ENCODE measurements around the gene ABO.
A peak's percentile ranks its signal among the peaks of the same experiment; 100 is the strongest.
"Not testable (repeated sequence)": the region's sequence is repeated elsewhere in the genome, so short reads cannot be mapped to it uniquely, and the experiment has no call there.

ABO gene

DNA sequence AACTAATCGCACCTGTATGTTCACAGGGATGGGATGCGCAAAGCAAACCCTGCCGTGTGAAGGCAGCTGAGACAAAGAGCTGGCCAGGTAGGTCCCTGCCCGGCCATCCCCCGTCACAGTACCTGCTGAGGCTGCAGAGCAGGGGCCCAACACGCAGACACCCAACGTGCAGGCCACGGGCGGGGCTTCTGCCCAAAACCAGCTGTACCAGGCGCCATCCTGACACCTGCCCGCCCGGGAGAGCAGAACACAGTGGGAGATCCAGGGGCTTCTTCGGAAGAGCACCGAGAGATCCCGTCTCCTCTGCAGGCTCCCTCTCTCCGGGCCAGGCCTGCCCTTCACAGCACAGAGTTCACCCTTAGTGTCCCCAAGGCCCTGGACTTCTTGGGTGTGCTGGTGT is 28.4 kb downstream of the ABO start:
- no peak for TF ChIP-seq CTCF (IDR thresholded peaks at IDR 0.05; ENCODE audit: extremely low read depth, missing control alignments)
- DNase-seq (ENCODE audit: low spot score) = no peak

GRCh38 chr9:133242991-133243390 is 32.0 kb downstream of the ABO start:
- no peak for TF ChIP-seq CTCF (IDR thresholded peaks at IDR 0.05; ENCODE audit: extremely low read depth, missing control alignments)
- DNase-seq (ENCODE audit: low spot score) = no peak

- no peak for DNase-seq (ENCODE audit: low spot score)
- TF ChIP-seq CTCF (IDR thresholded peaks at IDR 0.05; ENCODE audit: extremely low read depth, missing control alignments) = no peak
These were observed 32.8 kb downstream of the ABO start for GRCh38 chr9:133242241-133242640.

- no peak for DNase-seq (ENCODE audit: low spot score)
- no peak for TF ChIP-seq CTCF (IDR thresholded peaks at IDR 0.05; ENCODE audit: extremely low read depth, missing control alignments)
These were observed 35.4 kb downstream of the ABO start for GRCh38 chr9:133239533-133240090.

DNA sequence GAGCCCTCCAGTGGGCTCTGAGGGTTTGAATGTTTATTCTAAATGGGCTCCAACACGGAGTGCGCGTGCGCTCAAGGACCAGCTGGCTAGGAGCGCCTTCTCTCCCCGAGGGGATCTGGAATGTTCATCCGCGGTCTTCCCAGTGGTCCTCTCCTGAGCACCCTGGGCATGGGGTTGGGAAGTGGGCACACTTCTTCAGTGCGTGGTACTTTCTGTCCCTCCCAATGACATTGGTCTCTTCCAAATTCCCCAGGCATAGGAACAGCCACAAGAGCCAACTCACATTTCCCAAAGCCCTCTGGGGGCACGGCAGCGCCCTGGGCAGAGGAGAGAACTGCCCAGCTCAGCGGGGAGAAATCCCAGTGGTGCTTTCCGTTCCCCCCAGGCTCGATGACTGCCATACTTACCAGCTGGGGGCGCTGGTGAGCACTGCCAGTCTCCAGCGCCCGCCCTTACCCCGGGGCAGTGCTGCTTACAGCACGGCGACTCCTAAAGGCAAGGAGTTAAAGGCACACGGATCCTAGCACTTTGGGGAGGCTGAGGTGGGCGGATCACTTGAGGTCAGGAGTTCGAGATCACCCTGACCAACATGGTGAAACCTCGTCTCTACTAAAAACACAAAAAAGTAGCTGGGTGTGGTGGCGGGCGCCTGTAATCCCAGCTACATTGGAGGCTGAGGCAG is 36.0 kb downstream of the ABO start:
- peak; percentile 85 for DNase-seq (ENCODE audit: low spot score)
- peak; percentile 46 for TF ChIP-seq CTCF (IDR thresholded peaks at IDR 0.05; ENCODE audit: extremely low read depth, missing control alignments)

- TF ChIP-seq CTCF (IDR thresholded peaks at IDR 0.05; ENCODE audit: extremely low read depth, missing control alignments) = no peak
- DNase-seq (ENCODE audit: low spot score) = peak; percentile 57
These were observed 36.6 kb downstream of the ABO start for GRCh38 chr9:133238272-133238850.

GRCh38 chr9:133237035-133237731 is 37.8 kb downstream of the ABO start:
- no peak for TF ChIP-seq CTCF (IDR thresholded peaks at IDR 0.05; ENCODE audit: extremely low read depth, missing control alignments)
- DNase-seq (ENCODE audit: low spot score) = no peak

GRCh38 chr9:133236291-133237034 is 38.5 kb downstream of the ABO start:
- DNase-seq (ENCODE audit: low spot score) = not testable (repeated sequence)
